Smooth muscle cell of the brain vasculature (primary cell): ENCODE results near the gene SLC17A5.
"Not testable (repeated sequence)": the region's sequence is repeated elsewhere in the genome, so short reads cannot be mapped to it uniquely, and the experiment has no call there.

ENCODE experiments used
- DNase-seq: peaks from one replicate; pipeline ENCODE4 v3.0.0-alpha.2; 2012; ENCODE audit warnings: low read depth, low spot score

Gene SLC17A5

GRCh38 chr6:73565767-73566485 lies 87.9 kb downstream of the SLC17A5 start:
- DNase-seq: no peak

GRCh38 chr6:73564578-73565345 lies 89.0 kb downstream of the SLC17A5 start:
- no peak for DNase-seq

- no peak for DNase-seq
Measured at GRCh38 chr6:73562558-73562957, 91.2 kb downstream of the SLC17A5 start.

GRCh38 chr6:73560853-73561407 lies 92.9 kb downstream of the SLC17A5 start:
- DNase-seq: no peak

- no peak for DNase-seq
Measured at GRCh38 chr6:73560182-73560732, 93.5 kb downstream of the SLC17A5 start.

GRCh38 chr6:73559399-73559794 lies 94.4 kb downstream of the SLC17A5 start:
- not testable (repeated sequence) for DNase-seq

- DNase-seq: no peak
Measured at GRCh38 chr6:73558624-73559398, 95.0 kb downstream of the SLC17A5 start.

- no peak for DNase-seq
Measured at GRCh38 chr6:73556836-73557235, 97.0 kb downstream of the SLC17A5 start.

GRCh38 chr6:73555380-73555949 lies 98.3 kb downstream of the SLC17A5 start:
- not testable (repeated sequence) for DNase-seq

GRCh38 chr6:73551115-73551514 lies 102.7 kb downstream of the SLC17A5 start:
- DNase-seq: not testable (repeated sequence)

GRCh38 chr6:73548458-73549446 lies 105.0 kb downstream of the SLC17A5 start:
- DNase-seq: no peak

- DNase-seq: no peak
Measured at GRCh38 chr6:73547036-73547435, 106.8 kb downstream of the SLC17A5 start.
